ENCODE data around the gene PREPL. TPM values are rescaled to one million over a fixed set of nuclear protein-coding genes. Genes with fewer than 3 reads are reported as not detected.

The PREPL gene
- total RNA-seq, 4 donors from 2014 or later = 33.6 to 38.6 (median 35.3) TPM

DNA sequence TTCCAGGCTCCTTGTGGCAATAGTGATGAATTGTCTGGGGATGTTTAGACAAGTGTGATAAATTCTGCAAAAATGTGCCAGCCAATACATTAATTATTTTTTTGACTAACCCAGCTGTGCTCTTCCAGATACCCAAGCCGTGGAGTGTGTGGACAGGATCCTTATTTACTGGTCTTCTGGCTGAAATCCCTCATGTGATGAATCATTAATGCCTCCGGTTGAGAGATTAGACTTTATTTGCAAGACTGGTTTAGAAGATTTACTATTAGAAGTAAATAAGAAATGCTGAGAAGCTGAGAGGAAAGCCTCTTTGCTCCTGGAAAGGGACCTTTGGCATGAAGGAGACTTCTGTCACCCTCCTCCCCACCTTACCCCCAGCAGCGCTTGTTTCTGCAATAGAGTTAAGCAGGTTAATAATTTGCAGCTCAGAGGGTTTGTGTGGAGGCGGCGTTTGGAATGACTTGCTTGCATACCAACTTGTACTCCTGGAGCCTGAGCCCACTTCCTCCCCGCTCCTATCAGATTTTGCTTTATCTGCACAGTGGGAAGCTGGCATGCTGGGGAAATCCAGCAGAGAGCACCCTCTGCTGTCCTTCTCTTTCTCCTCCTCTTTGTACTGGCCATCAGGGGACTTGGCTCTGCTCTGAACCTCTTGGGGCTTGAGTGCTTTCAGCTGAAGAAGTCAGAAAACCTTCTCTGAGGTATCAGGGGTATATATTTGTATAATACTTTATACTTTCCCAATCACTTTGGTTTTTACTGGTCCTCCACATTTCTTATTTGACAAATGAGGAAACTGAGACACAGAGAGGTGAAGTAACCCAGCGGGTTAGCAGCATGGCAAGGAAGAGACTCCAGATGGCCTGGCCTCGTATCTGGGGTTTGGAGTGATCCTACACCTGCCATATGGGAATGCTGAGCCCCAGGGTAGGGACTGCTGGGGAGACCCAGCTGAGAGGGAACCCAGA lies 69.7 kb downstream of the PREPL start:
- Histone ChIP-seq H3K36me3 (no peaks in the 10 kb centered on the region), H3K4me3 (no peak overlapping the region), H3K4me1 (peaks cover 6 to 11% (median 9%) of the 10 kb centered on the region in 4 donors), H3K27ac (replicated peaks in 1 of 4) (no peak overlapping the region), H3K9me3 (no peaks in the 10 kb centered on the region), H3K27me3 (peaks cover 0 to 29% (median 2%) of the 10 kb centered on the region in 4 donors)
- intact Hi-C loops (cut with DNase I) = loop anchor here (2.0 kb wide), 1 partner anchor 205 kb away; no protein-coding TSS in a partner anchor
- DNase-seq (ENCODE audit: extremely low spot score) = no peak
- no peak for TF ChIP-seq POLR2AphosphoS5 (IDR thresholded peaks at IDR 0.05)
- TF ChIP-seq, protein P1, sequence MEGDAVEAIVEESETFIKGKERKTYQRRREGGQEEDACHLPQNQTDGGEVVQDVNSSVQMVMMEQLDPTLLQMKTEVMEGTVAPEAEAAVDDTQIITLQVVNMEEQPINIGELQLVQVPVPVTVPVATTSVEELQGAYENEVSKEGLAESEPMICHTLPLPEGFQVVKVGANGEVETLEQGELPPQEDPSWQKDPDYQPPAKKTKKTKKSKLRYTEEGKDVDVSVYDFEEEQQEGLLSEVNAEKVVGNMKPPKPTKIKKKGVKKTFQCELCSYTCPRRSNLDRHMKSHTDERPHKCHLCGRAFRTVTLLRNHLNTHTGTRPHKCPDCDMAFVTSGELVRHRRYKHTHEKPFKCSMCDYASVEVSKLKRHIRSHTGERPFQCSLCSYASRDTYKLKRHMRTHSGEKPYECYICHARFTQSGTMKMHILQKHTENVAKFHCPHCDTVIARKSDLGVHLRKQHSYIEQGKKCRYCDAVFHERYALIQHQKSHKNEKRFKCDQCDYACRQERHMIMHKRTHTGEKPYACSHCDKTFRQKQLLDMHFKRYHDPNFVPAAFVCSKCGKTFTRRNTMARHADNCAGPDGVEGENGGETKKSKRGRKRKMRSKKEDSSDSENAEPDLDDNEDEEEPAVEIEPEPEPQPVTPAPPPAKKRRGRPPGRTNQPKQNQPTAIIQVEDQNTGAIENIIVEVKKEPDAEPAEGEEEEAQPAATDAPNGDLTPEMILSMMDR (IDR thresholded peaks at IDR 0.05) = peak; percentile 41 to 53 (median 51)
- no peak for TF ChIP-seq EP300 (IDR thresholded peaks at IDR 0.05)
- no peak for TF ChIP-seq POLR2A (IDR thresholded peaks at IDR 0.05; ENCODE audit: low read depth)
- 30% methylated on average over 8 of the region's 8 CpGs for WGBS

DNA sequence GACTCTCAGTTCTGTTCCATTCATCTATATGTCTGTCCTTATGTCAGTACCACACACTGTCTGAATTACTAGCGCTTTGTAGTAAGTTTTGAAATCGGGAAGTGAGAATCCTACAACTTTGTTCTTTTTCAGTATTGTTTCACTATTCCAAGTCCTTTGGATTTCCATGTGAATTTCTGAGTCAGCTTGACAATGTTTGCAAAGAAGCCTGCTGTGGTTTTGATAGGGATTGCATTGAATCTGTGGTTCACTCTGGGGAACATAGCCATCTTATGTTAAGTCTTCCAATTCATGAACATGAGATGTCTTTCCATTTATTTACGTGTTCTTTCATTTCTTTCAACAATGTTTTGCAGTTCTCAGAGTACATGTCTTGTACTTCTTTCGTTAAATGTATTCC lies 71.0 kb downstream of the PREPL start:
- H3K4me1 ChIP-seq = peaks cover 6 to 11% (median 9%) of the 10 kb centered on the region in 4 donors
- H3K27ac ChIP-seq (replicated peaks in 1 of 4) = no peak overlapping the region
- H3K36me3 ChIP-seq = no peaks in the 10 kb centered on the region
- intact Hi-C loops (cut with DNase I) = no loop called here
- 88% methylated on average over 4 of the region's 4 CpGs for WGBS
- TF ChIP-seq POLR2A (IDR thresholded peaks at IDR 0.05; ENCODE audit: low read depth) = no peak
- TF ChIP-seq, protein P1 (IDR thresholded peaks at IDR 0.05) = no peak
- no peak for TF ChIP-seq EP300 (IDR thresholded peaks at IDR 0.05)
- no peak for TF ChIP-seq POLR2AphosphoS5 (IDR thresholded peaks at IDR 0.05)
- no peak for DNase-seq (ENCODE audit: extremely low spot score)
- H3K4me3 ChIP-seq = no peak overlapping the region
- H3K9me3 ChIP-seq = no peaks in the 10 kb centered on the region
- peaks cover 0 to 29% (median 2%) of the 10 kb centered on the region in 4 donors for H3K27me3 ChIP-seq

DNA sequence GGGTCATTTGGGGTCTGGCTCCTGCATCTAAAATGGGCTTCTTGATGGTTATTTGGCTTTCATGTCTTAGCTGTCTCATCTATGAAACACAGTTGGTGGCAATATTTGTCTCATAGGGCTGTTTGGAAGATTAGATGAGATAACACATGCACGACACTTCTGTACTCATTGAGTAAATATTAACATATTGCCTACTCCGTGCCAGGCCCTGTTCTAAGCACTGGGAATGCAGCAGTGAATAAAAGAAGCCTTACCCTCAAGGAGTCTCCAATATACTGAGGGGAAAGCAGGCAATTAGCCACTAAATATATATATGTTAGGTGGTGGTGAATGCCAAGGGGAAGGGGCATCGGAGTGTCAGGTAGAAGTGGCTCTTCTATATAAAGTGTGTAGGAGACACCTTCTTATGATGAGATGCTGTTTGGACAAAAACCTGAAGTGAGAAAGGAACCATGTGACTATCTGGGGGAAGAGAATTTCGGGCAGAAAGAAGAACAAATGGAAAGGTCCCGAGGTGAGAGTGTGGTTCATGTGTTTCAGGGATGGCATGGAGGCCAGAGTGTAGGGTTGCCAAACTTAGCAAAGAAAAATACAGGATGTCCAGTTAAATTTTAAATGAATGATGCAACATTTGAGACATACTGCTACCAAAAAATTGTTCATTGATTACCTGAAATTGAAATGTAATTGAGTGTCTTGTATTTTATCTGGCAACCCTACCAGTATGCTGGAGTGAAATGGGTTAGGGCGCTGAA lies 74.2 kb downstream of the PREPL start:
- Histone ChIP-seq H3K27ac (replicated peaks in 1 of 4) (no peak overlapping the region), H3K4me3 (no peak overlapping the region), H3K27me3 (peaks cover 0 to 11% (median 0%) of the 10 kb centered on the region in 4 donors), H3K36me3 (no peaks in the 10 kb centered on the region), H3K4me1 (peaks cover 6 to 11% (median 9%) of the 10 kb centered on the region in 4 donors), H3K9me3 (no peaks in the 10 kb centered on the region)
- 82% methylated on average over 6 of the region's 6 CpGs for WGBS
- no peak for TF ChIP-seq POLR2AphosphoS5 (IDR thresholded peaks at IDR 0.05)
- TF ChIP-seq EP300 (IDR thresholded peaks at IDR 0.05) = no peak
- TF ChIP-seq, protein P1 (IDR thresholded peaks at IDR 0.05) = no peak
- DNase-seq (ENCODE audit: extremely low spot score) = no peak
- intact Hi-C loops (cut with DNase I) = no loop called here

DNA sequence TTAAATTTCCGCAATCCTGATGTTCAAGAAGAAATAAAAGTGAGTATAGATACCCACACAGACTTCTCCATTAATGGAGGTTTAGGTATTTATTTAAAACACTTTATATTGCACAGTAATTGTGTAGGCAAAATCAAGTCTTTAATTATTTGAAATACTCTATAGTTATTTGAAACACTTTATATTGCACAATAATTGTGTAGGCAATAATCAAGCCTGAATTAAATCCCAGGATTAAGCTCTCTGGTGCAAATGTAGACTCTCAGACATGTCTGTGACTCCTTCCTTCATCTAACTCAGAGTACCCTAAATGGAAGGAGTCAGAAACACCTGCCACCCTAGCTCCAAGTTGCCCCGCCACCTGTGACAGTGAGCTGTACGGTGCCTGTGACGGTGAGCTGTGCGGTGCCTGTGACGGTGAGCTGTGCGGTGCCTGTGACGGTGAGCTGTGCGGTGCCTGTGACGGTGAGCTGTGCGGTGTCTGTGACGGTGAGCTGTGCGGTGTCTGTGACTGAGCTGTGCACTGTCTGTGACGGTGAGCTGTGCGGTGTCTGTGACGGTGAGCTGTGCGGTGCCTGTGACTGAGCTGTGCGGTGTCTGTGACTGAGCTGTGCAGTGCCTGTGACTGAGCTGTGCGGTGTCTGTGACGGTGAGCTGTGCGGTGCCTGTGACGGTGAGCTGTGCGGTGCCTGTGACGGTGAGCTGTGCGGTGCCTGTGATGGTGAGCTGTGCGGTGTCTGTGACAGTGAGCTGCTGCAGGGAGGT lies 75.0 kb downstream of the PREPL start:
- Histone ChIP-seq H3K4me1 (peaks cover 0 to 6% (median 4%) of the 10 kb centered on the region in 4 donors), H3K27ac (replicated peaks in 1 of 4) (no peak overlapping the region), H3K36me3 (no peaks in the 10 kb centered on the region), H3K9me3 (no peaks in the 10 kb centered on the region), H3K4me3 (no peak overlapping the region), H3K27me3 (peaks cover 0 to 7% (median 0%) of the 10 kb centered on the region in 4 donors)
- 94% methylated on average over 26 of the region's 26 CpGs for WGBS
- DNase-seq (ENCODE audit: extremely low spot score) = no peak
- intact Hi-C loops (cut with DNase I) = no loop called here
- TF ChIP-seq, protein P1 (IDR thresholded peaks at IDR 0.05) = no peak
- no peak for TF ChIP-seq POLR2AphosphoS5 (IDR thresholded peaks at IDR 0.05)
- no peak for TF ChIP-seq EP300 (IDR thresholded peaks at IDR 0.05)
- no peak for TF ChIP-seq POLR2A (IDR thresholded peaks at IDR 0.05; ENCODE audit: low read depth)
